GM18907 (cell line): ENCODE results near the gene SMARCD1.
"Not testable (repeated sequence)": the region's sequence is repeated elsewhere in the genome, so short reads cannot be mapped to it uniquely, and the experiment has no call there.

ENCODE experiments used
- ATAC-seq: cut with Tn5 transposase; IDR thresholded peaks from one replicate; pipeline ENCODE4 v1.9.1; 2021; ENCODE audit warnings: mild to moderate bottlenecking, moderate library complexity; ENCODE audit not compliant: unreplicated experiment

The SMARCD1 gene

DNA sequence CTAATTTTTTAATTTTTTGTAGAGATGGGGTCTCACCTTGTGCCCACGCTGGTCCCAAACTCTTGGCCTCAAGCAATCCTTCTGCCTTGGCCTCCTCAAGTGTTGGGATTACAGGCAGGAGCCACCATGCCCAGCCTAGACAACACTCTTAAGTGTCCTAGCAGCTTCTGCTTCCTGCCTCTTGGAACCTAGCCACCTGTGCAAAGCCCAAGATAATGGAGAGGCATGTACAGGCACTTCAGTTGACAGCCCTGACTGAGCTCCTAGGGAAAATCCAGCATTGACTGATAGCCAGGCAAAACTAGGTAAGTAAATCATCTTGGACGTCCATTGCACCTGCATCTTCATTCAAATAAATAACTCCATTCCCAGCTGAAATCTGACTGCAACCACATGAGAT is 42.4 kb downstream of the SMARCD1 start:
- no peak for ATAC-seq

- no peak for ATAC-seq
Measured at GRCh38 chr12:50129290-50129689, 44.1 kb downstream of the SMARCD1 start.

- ATAC-seq, result no peak
Measured at GRCh38 chr12:50132505-50133135, 47.5 kb downstream of the SMARCD1 start.

DNA sequence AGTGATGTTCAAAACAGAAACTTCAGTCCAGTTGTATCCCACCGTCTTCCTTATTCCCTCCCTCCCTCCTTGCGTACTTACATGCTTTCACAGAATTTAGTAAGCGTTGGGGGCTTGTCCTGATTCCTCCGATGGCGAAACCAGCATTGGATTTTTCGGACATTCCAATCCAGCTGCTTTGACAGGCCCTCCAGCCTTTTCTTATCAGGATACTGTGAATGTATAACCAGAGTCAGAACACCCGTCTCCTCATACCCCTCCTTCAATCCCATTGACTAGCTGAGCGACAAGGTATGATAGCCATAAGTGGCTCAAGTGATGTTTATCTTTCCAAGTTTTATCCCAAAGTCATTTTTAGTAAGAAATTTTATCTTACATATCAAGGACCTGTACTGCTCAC is 57.9 kb downstream of the SMARCD1 start:
- no peak for ATAC-seq

GRCh38 chr12:50145439-50145838 is 60.3 kb downstream of the SMARCD1 start:
- ATAC-seq, result no peak

DNA sequence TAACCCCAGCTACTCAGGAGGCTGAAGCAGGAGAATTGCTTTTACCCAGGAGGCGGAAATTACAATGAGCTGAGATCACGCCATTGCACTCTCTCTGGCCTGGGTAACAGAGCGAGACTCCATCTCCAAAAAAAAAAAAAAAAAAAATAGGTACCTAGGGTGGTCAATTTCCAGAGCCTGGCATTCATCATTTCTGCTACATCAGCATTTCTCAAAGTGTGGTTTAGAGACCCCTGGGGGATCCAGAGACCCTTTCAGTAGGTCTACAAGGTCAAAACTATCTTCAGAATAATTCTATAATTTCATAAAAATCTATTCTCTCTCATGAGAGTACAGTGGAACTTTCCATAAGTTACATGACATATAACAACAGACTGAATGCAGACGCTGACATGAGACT is 62.1 kb downstream of the SMARCD1 start:
- ATAC-seq, result no peak

DNA sequence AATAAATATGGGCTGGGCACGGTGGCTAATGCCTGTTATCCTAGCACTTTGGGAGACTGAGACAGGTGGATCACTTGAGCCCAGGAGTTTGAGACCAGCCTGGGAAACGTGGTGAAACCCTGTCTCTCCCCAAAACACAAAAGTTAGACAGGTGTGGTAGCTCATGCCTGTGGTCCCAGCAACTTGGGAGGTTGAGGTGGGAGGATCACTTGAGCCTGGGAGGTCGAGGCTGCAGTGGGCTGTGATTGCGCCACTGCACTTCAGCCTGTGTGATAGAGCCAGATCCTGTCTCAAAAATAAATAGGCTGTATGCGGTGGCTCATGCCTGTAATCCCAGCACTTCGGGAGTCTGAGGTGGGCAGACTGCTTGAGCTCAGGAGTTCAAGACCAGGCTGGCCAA is 62.9 kb downstream of the SMARCD1 start:
- ATAC-seq, result not testable (repeated sequence)

DNA sequence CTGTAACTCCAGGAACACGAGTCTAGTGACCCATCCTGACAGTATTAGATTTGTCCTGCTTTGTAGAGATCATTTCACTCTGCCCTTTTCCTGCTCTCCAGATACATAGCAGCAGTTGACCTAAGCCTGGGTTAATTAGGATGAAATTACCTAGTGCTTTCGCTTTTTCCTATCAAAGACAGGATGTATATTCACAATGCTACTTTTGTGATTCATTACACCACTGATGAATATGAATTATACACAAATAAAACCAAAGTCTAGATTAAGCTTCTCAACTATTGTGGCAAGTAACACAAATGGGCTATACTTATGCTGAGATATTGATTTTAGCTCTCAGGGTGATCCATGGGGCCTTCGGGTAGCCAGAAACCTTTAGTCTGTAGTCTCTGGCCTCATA is 64.2 kb downstream of the SMARCD1 start:
- ATAC-seq, result no peak
